Testis (tissue), 2 donors: ENCODE results near the gene ZDHHC7.

Experiments used
- CTCF ChIP-seq, 3 experiments: fragments of 450-650 bp in 2 of 3; fragments of 200-600 bp in 1 of 3; sonication (generic) in 1 of 3; IDR thresholded peaks; one replicate each; pipeline ENCODE4 v1.5.1; 2016 to 2019; ENCODE audit warnings: antibody characterized with exemption in 3 of 3, mild to moderate bottlenecking in 2 of 3, moderate library complexity in 1 of 3
- POLR2A ChIP-seq: fragments of 450-650 bp; IDR thresholded peaks from one replicate; pipeline ENCODE4 v1.6.1; 2017; ENCODE audit warnings: antibody characterized with exemption, mild to moderate bottlenecking, moderate library complexity

- no peak for TF ChIP-seq CTCF (IDR thresholded peaks at IDR 0.05)
- no peak for TF ChIP-seq POLR2A
These were observed 62.3 kb downstream of the ZDHHC7 start for GRCh38 chr16:84948851-84949610.
